Activated T-helper 2 cell treated with anti-CD3 and anti-CD28 coated beads, Interferon-gamma antibody, Interleukin-2, Interleukin-4, amounts not matched to agents 10 μg/mL and 5 μg/mL and 100 μg/mL, durations not matched to agents 14 hours and 24 hours and 36 hours (primary cell): Measurements from ENCODE around the gene HSFX4. TPM values are rescaled to one million over a fixed set of nuclear protein-coding genes. Genes with fewer than 3 reads are reported as not detected.
"Not testable (repeated sequence)": the region's sequence is repeated elsewhere in the genome, so short reads cannot be mapped to it uniquely, and the experiment has no call there.

Experiments used
- DNase-seq: peaks from one replicate; pipeline ENCODE4 v3.0.0; 2021; ENCODE audit warnings: low spot score
- H3K27ac Mint-ChIP-seq: one replicate; pipeline ENCODE4 v1.8.0; 2021; ENCODE audit warnings: mixed read lengths
- H3K27me3 Mint-ChIP-seq: one replicate; pipeline ENCODE4 v1.8.0; 2021; ENCODE audit warnings: low read depth, mixed read lengths
- H3K36me3 Mint-ChIP-seq: one replicate; pipeline ENCODE4 v1.8.0; 2021; ENCODE audit warnings: low read depth, mixed read lengths
- H3K4me1 Mint-ChIP-seq: one replicate; pipeline ENCODE4 v1.8.0; 2021; ENCODE audit warnings: low read depth, mixed read lengths
- H3K4me3 Mint-ChIP-seq: one replicate; pipeline ENCODE4 v1.8.0; 2021; ENCODE audit warnings: low read depth, mild to moderate bottlenecking, moderate library complexity, mixed read lengths
- H3K9me3 Mint-ChIP-seq: one replicate; pipeline ENCODE4 v1.8.0; 2021; ENCODE audit warnings: mixed read lengths
- intact Hi-C: fragments of 100-400 bp; cut with micrococcal nuclease; formaldehyde crosslinking; loops from one replicate; pipeline ENCODE4 v1.15.1; 2023
- total RNA-seq: library from RNA; stranded (reverse); gene quantifications from 2 replicates; pipeline ENCODE4 v1.2.3, GENCODE V29; 2022

HSFX4 gene, protein sequence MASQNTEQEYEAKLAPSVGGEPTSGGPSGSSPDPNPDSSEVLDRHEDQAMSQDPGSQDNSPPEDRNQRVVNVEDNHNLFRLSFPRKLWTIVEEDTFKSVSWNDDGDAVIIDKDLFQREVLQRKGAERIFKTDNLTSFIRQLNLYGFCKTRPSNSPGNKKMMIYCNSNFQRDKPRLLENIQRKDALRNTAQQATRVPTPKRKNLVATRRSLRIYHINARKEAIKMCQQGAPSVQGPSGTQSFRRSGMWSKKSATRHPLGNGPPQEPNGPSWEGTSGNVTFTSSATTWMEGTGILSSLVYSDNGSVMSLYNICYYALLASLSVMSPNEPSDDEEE
- not detected in 2 replicates for total RNA-seq

DNA sequence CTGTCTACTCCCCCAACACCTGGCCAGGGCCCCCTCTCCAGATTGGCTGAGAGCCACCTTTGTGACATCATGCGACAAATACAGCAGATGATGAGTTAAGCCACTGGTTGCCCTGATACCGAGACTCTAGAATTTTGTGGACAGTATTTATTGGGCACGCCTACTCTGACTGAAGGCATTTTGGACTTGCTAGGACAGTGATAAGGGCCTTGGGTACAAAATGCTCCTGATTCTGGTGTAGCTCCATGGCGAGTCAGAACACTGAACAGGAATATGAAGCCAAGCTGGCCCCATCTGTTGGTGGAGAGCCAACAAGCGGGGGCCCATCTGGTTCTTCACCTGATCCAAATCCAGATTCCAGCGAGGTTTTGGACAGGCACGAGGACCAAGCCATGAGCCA lies at the start of gene HSFX4:
HSFX4 (plus strand) TSS at position 174 of the 400 bp plus-strand sequence; CDS start at position 246, 72 bp downstream.
- H3K27me3 Mint-ChIP-seq, H3K9me3 Mint-ChIP-seq, H3K4me1 Mint-ChIP-seq, intact Hi-C loops, H3K36me3 Mint-ChIP-seq, H3K4me3 Mint-ChIP-seq, DNase-seq: not testable (repeated sequence)
- H3K27ac Mint-ChIP-seq = peak within 1 kb of the TSS; percentile 78

DNA sequence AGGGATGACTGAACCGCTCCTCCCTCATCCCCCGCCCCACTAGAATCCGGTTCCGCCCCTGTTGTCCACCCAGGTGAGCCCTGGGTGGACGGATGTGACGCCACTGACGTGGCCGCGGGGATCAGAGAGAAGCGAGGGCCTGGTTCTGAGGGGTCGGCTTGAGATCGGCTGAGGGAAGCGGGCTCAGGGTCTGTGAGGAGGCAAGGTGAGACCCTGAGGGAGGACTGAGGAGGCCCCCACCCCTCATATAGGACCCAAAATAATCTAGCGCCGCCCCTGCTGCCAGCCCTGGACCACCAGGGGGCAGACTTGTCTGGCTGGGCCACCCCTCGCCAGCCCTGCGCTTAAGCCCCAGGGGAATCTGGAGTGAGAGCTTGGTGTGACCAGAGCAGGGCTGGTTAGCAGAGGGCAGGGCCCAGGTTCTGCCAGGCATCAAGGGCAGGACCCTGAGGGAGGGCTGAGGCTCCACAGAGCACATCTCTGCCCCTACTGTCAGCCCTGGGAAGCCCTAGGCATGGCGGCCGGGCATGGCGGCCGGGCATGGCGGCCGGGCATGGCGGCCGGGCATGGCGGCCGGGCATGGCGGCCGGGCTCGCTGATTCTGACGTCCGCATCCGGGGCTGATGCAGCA lies 48.2 kb upstream of the HSFX4 start, which contains the start of gene MAGEA8:
MAGEA8 (plus strand) TSS at position 103 of the 631 bp plus-strand sequence. CDS start 3,090 bp downstream, outside the sequence.
- no peak within 1 kb of the TSS for H3K27ac Mint-ChIP-seq
- no peak for DNase-seq
- intact Hi-C loops = loop anchor here (10.0 kb wide), 1 partner anchor 324 kb away; no protein-coding TSS in a partner anchor
- peaks cover 10% of the 10 kb centered on the region for H3K4me1 Mint-ChIP-seq
- peaks cover 18% of the 10 kb centered on the region for H3K27me3 Mint-ChIP-seq
- no peak within 1 kb of the TSS for H3K4me3 Mint-ChIP-seq
- H3K36me3 Mint-ChIP-seq = no peaks in the 10 kb centered on the region
- H3K9me3 Mint-ChIP-seq = no peaks in the 10 kb centered on the region

DNA sequence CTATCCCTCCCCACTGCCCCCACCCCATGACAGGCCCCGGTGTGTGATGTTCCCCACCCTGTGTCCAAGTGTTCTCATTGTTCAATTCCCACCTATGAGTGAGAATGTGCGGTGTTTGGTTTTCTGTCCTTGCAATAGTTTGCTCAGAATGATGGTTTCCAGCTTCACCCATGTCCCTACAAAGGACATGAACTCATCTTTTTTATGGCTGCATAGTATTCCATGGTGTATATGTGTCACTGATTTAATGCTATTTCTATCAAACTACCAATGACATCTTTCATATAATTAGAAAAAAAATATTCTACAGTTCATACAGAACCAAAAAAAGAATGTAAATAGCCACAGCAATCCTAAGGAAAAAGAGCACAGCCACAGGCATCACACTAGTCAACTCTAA lies 38.5 kb upstream of the HSFX4 start:
- DNase-seq, H3K36me3 Mint-ChIP-seq, H3K4me1 Mint-ChIP-seq, H3K9me3 Mint-ChIP-seq, H3K27ac Mint-ChIP-seq, H3K27me3 Mint-ChIP-seq, H3K4me3 Mint-ChIP-seq, intact Hi-C loops: not testable (repeated sequence)

DNA sequence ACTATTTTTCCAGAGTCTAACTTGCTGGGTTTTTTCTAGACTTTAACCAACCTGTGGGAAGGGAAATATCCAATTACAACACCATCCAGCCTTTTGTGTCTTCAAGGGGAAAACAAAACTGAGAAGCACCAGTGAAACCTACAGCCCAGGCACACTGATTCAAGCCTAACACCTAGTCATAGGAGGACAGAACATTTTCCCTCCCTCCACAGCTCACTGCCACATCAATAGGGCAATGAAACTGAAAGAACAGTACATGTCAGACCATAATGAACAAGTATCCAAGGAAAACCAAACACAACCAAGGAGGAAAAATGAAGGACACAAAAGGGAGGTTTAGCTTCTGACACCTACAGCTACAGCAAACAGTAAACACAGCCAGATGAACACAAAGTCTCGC lies 30.8 kb upstream of the HSFX4 start:
- intact Hi-C loops = no loop called here
- H3K27me3 Mint-ChIP-seq = no peaks in the 10 kb centered on the region
- peaks cover 6% of the 10 kb centered on the region for H3K4me1 Mint-ChIP-seq
- H3K9me3 Mint-ChIP-seq = no peaks in the 10 kb centered on the region
- H3K4me3 Mint-ChIP-seq = no peak overlapping the region
- no peak for DNase-seq
- no peak overlapping the region for H3K27ac Mint-ChIP-seq
- no peaks in the 10 kb centered on the region for H3K36me3 Mint-ChIP-seq

DNA sequence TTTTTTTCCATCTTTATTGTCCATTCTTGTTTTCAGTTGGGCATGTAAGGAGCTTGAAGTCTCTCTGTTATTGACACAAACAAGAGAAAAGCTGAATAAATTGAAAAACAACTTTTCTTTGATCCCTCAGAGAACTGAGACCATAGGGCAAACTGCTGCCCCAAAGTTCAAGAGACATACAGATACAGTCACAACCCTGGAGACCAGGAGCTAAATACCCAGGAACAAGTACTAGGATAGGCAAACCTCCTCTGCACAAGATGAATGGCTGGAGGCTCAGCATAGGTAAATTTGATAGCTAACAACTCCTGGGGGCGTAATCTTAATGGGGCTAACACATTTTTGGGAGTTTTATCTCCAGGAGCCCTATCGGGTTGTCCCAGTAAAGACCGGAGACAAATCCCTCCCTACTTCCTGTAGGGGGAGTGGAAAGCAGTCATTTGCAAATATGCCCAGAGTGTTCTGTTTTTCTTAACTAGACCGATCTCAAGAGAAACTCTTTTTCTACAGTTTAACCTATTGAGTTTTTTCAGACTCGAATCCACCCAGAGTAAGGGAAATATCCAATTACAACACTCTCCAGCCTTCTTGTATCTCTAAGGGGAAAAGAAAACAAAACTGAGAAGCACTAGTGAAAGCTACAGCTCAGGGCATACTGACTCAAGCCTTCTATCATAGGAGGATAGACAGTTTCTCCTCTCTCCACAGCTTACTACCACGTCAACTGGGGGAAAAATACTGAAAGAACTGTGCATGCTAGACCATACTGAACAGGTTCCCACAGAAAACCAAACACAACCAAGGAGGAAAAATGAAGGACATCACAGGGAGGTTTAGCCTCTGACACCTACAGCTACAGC lies 25.3 kb upstream of the HSFX4 start:
- peak overlapping the region; percentile 79 for H3K27ac Mint-ChIP-seq
- no peaks in the 10 kb centered on the region for H3K9me3 Mint-ChIP-seq
- no peaks in the 10 kb centered on the region for H3K27me3 Mint-ChIP-seq
- no peak for DNase-seq
- no peaks in the 10 kb centered on the region for H3K36me3 Mint-ChIP-seq
- intact Hi-C loops = loop anchor here (10.0 kb wide), 1 partner anchor 69 kb away; no protein-coding TSS in a partner anchor
- peaks cover 18% of the 10 kb centered on the region for H3K4me1 Mint-ChIP-seq
- H3K4me3 Mint-ChIP-seq = peak overlapping the region; percentile 48

DNA sequence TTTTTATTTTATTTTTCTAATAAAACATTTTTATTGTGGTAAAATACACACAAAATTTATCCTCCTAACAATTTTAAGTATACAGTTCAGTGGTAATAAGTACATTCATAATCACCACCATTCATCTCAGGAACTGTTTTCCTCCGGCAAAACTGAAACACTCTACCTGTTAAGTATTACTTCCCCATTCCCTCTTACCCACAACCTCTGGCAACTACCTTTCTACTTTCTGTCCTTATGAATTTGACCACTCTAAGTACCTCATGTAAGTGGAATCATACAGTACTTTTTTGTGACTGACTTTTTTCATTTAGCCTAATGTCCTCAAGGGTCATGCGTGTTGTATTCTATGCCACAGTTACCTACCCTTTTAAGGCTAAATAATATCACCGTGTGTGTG lies 21.1 kb upstream of the HSFX4 start:
- DNase-seq = no peak
- intact Hi-C loops = loop anchor here (10.0 kb wide), 1 partner anchor 74 kb away; no protein-coding TSS in a partner anchor

DNA sequence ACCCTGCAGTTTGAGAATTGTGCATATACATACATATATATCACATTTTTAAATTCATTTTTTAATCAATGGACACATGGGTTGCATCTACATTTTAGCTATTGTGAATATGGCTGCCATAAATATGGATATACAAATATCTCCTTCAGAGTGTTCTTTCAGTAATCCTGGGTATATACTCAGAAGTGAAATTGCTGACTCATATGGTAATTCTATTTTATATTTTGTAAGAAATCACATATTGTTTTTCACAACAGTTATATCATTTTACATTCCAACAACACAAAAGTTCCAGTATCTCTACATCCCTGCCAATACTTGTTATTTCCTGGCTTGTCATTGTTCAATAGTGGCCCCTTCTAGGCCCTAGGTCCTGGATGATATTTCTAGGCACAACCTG lies 20.6 kb upstream of the HSFX4 start:
- Mint-ChIP-seq H3K27me3 (no peaks in the 10 kb centered on the region), H3K27ac (no peak overlapping the region), H3K9me3 (peaks cover 4% of the 10 kb centered on the region), H3K36me3 (no peaks in the 10 kb centered on the region), H3K4me1 (peaks cover 20% of the 10 kb centered on the region), H3K4me3 (no peak overlapping the region)
- no peak for DNase-seq
- intact Hi-C loops = loop anchor here (10.0 kb wide), 1 partner anchor 74 kb away; no protein-coding TSS in a partner anchor

More for the DNA sequence above, 21.1 kb upstream of the HSFX4 start:
- H3K36me3 Mint-ChIP-seq = no peaks in the 10 kb centered on the region
- peaks cover 20% of the 10 kb centered on the region for H3K4me1 Mint-ChIP-seq
- no peak overlapping the region for H3K27ac Mint-ChIP-seq
- H3K9me3 Mint-ChIP-seq = peaks cover under 1% of the 10 kb centered on the region
- H3K4me3 Mint-ChIP-seq = no peak overlapping the region
- H3K27me3 Mint-ChIP-seq = no peaks in the 10 kb centered on the region

DNA sequence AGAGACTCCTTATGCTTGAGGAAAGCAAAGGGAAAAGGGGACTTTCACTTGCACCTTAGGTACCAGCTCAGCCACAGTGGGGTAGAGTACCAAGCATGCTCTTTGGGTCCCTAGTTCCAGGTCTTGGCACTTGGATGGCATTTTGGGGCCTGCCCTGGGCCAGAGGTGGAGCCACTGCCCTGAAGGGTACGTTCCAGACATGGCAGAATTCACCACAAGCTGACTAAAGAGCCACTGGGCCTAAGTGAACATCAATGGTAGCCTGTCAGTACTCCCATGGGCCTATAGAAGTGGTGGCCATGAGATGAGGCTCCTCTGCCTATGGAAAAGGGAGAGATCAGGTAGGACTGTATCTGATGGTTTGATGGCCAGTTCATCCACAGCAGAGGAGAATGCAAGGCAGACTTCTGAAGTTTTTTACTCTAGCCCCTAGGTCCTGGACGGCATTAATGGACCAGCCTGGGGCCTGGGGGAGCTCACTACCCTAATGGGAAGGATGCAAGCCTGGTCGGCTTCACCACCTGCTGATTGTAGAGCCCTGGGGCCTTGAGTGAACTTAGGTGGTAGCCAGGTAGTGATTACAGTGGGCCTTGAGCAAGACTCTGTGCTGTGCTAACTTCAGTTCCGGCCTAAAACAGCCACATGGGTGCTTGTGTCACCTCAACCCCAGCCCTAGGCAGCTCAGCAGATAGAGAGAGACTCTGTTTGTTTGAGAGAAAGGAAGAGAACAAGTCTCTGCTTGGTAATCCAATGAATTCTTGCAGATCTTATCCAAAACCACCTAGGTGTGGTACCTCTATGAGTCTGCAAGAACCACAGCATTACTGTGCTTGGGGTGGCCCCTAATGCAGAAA lies 19.8 kb upstream of the HSFX4 start:
- Mint-ChIP-seq H3K36me3 (peaks cover 4% of the 10 kb centered on the region), H3K4me1 (peaks cover 12% of the 10 kb centered on the region), H3K27me3 (no peaks in the 10 kb centered on the region), H3K9me3 (peaks cover 10% of the 10 kb centered on the region), H3K27ac (no peak overlapping the region), H3K4me3 (no peak overlapping the region)
- intact Hi-C loops = loop anchor here (10.0 kb wide), 2 partner anchors 75 to 665 kb away; no protein-coding TSS in a partner anchor
- DNase-seq = no peak

DNA sequence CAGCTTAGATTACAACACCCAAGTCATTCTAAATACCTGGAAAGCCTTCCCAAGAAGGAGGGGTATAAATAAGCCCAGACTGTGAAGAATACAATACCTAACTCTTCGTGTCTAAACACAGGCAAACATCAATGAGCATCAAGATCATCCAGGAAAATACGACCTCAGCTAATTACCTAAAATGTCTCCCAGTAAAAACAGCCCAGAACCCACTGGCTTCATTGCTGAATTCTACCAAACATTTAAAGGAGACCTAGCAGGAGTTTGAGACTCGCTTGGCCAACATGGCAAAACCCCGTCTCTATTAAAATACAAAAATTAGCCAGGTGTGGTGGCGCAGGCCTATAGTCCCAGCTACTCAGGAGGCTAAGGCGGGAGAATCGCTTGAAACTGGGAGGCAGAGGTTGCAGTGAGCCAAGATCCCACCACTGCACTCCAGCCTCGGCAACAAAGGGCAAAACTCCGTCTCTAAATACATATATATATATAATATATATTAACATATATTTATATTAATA lies 19.1 kb upstream of the HSFX4 start:
- intact Hi-C loops = loop anchor here (10.0 kb wide), 1 partner anchor 665 kb away; no protein-coding TSS in a partner anchor
- no peak for DNase-seq
- peaks cover 9% of the 10 kb centered on the region for H3K4me1 Mint-ChIP-seq
- H3K27ac Mint-ChIP-seq = no peak overlapping the region
- no peaks in the 10 kb centered on the region for H3K27me3 Mint-ChIP-seq
- no peak overlapping the region for H3K4me3 Mint-ChIP-seq
- peaks cover 10% of the 10 kb centered on the region for H3K9me3 Mint-ChIP-seq
- H3K36me3 Mint-ChIP-seq = peaks cover 4% of the 10 kb centered on the region

DNA sequence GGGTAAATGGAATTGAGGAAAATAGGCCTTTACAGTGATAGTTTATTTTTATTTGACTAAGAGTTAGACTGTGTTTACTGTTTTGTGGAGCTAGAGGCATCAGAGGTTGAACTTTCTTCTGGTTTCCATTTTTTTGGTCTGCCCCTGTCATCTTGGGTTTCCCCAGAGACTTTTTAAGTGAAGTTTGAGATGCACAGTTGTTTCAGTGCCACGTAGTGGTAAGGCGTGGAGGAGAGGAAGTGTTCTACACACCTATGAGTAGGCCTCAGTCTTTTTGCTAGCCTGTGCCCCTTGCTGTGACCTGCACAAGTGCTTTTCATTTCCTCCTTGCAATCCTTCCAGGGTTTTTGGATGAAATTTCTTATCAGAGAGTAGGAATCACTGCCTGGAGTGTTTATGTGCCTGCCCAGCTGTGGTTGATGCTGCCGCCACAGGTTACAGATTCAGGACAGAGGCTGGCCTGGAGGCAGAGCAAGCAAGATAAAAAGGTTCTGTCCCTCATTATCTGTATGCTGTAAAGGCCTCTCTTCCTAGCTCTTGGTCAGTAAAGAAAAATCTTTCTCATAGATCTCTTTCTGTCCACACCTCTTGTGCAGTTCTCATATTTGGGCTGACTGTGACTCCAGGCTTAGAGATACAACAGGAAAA lies 12.5 kb upstream of the HSFX4 start:
- no peak for DNase-seq
- intact Hi-C loops = loop anchor here (10.0 kb wide), 1 partner anchor 658 kb away; no protein-coding TSS in a partner anchor
- H3K4me1 Mint-ChIP-seq = peaks cover 11% of the 10 kb centered on the region
- no peak overlapping the region for H3K4me3 Mint-ChIP-seq
- peaks cover 10% of the 10 kb centered on the region for H3K9me3 Mint-ChIP-seq
- H3K27ac Mint-ChIP-seq = peak overlapping the region; percentile 70
- peaks cover 4% of the 10 kb centered on the region for H3K36me3 Mint-ChIP-seq
- H3K27me3 Mint-ChIP-seq = no peaks in the 10 kb centered on the region

DNA sequence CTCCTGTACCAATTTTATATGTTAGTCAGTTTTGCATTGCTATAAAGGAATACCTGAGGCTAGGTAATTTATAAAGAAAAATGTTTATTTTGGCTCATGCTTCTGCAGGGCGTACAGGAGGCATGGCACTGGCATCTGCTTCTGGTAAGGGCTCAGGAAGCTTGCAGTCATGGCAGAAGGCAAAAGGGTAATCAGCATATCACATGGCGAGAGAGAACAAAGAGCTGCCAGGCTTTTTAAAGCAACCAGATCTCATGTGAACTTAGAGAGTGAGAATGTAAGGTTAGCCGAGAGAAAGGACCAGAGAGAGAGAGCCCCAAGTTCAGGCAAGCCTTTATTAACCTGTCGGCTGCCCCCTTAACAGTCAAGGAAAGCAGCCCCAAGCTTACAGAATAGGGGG lies 5.5 kb upstream of the HSFX4 start:
- intact Hi-C loops, DNase-seq, H3K27me3 Mint-ChIP-seq, H3K27ac Mint-ChIP-seq, H3K4me1 Mint-ChIP-seq, H3K4me3 Mint-ChIP-seq, H3K36me3 Mint-ChIP-seq, H3K9me3 Mint-ChIP-seq: not testable (repeated sequence)
